ENCODE results near the gene RIMBP2. TPM values are rescaled to one million over a fixed set of nuclear protein-coding genes. Genes with fewer than 3 reads are reported as not detected.

Gene RIMBP2
- polyA plus RNA-seq, 1 donor from 2014 or later: 14.6 TPM

- no peaks in the 10 kb centered on the region for H3K9me3 ChIP-seq (ENCODE audit: low read length)
- H4K20me1 ChIP-seq (ENCODE audit: insufficient read depth): no peaks in the 10 kb centered on the region
- no peak overlapping the region for H3K4me3 ChIP-seq (ENCODE audit: low read length)
- no peak for TF ChIP-seq RAD21 (conservative IDR thresholded peaks at IDR 0.05)
- no peak for TF ChIP-seq MXI1 (conservative IDR thresholded peaks at IDR 0.05; ENCODE audit: poor library complexity, severe bottlenecking)
- TF ChIP-seq POLR2AphosphoS5 (IDR thresholded peaks at IDR 0.05): no peak
- TF ChIP-seq SMC3 (conservative IDR thresholded peaks at IDR 0.05; ENCODE audit: poor library complexity): no peak
- TF ChIP-seq EP300 (conservative IDR thresholded peaks at IDR 0.05; ENCODE audit: poor library complexity, severe bottlenecking): no peak
- no peak for TF ChIP-seq TAF1 (IDR thresholded peaks at IDR 0.05; ENCODE audit: low read depth)
- TF ChIP-seq REST (IDR thresholded peaks at IDR 0.05; ENCODE audit: borderline replicate concordance): no peak
- TF ChIP-seq EZH2 (IDR thresholded peaks at IDR 0.05; ENCODE audit: borderline replicate concordance, insufficient read depth, low read length, poor library complexity, severe bottlenecking): no peak
- no peak for TF ChIP-seq CTCF (IDR thresholded peaks at IDR 0.05; ENCODE audit: poor library complexity, severe bottlenecking)
- no peaks in the 10 kb centered on the region for H3K9me2 ChIP-seq (ENCODE audit: insufficient read depth, low read length)
- no peak overlapping the region for H2AFZ ChIP-seq (ENCODE audit: low read depth, low read length)
- no peak overlapping the region for H3K9ac ChIP-seq (ENCODE audit: low read length)
- H3F3A ChIP-seq (ENCODE audit: insufficient read depth, low read length, poor library complexity, severe bottlenecking): peaks cover 9% of the 10 kb centered on the region
- no peak overlapping the region for H3K4me2 ChIP-seq (ENCODE audit: low read length)
- H3K27ac ChIP-seq (ENCODE audit: low read length): no peak overlapping the region
- no peaks in the 10 kb centered on the region for H3K36me3 ChIP-seq (ENCODE audit: insufficient read depth, low read length)
- no peaks in the 10 kb centered on the region for H3K79me2 ChIP-seq (replicated peaks; ENCODE audit: insufficient read depth, low read length)
- no peaks in the 10 kb centered on the region for H3K27me3 ChIP-seq (ENCODE audit: insufficient read depth, low read depth, low read length)
Measured at GRCh38 chr12:130486146-130486435, 230.0 kb downstream of the RIMBP2 start.

GRCh38 chr12:130485291-130486145 is 230.6 kb downstream of the RIMBP2 start:
- H4K20me1 ChIP-seq (ENCODE audit: insufficient read depth): no peaks in the 10 kb centered on the region
- H3K27ac ChIP-seq (ENCODE audit: low read length): no peak overlapping the region
- no peaks in the 10 kb centered on the region for H3K9me3 ChIP-seq (ENCODE audit: low read length)
- H3K4me3 ChIP-seq (ENCODE audit: low read length): no peak overlapping the region
- no peaks in the 10 kb centered on the region for H3K79me2 ChIP-seq (replicated peaks; ENCODE audit: insufficient read depth, low read length)
- H3K36me3 ChIP-seq (ENCODE audit: insufficient read depth, low read length): no peaks in the 10 kb centered on the region
- no peak overlapping the region for H3K9ac ChIP-seq (ENCODE audit: low read length)
- H3K27me3 ChIP-seq (ENCODE audit: insufficient read depth, low read depth, low read length): no peaks in the 10 kb centered on the region
- H3F3A ChIP-seq (ENCODE audit: insufficient read depth, low read length, poor library complexity, severe bottlenecking): peaks cover 5% of the 10 kb centered on the region
- no peaks in the 10 kb centered on the region for H3K9me2 ChIP-seq (ENCODE audit: insufficient read depth, low read length)
- TF ChIP-seq TAF1 (IDR thresholded peaks at IDR 0.05; ENCODE audit: low read depth): no peak
- no peak overlapping the region for H3K4me2 ChIP-seq (ENCODE audit: low read length)
- no peak overlapping the region for H2AFZ ChIP-seq (ENCODE audit: low read depth, low read length)

All from neural cell (in vitro differentiated cells).